Bronchial epithelial cell (primary cell): ENCODE measurements around the gene RNF220. TPM values are rescaled to one million over a fixed set of nuclear protein-coding genes. Genes with fewer than 3 reads are reported as not detected.

ENCODE experiments used
- DNase-seq: peaks from one replicate; pipeline ENCODE4 v3.0.0-alpha.2; 2010; ENCODE audit warnings: low read depth
- FAIRE-seq: peaks from 2 replicates; lab custom pipeline; 2011; peaks lifted over from hg19 to GRCh38; lab: Jason Lieb, UNC
- H3K27me3 ChIP-seq: 2 replicates; pipeline ENCODE4 v1.5.1; 2011; ENCODE audit warnings: low read length; ENCODE audit not compliant: control insufficient read depth, insufficient read depth
- H3K36me3 ChIP-seq: 2 replicates; pipeline ENCODE4 v1.5.1; 2011; ENCODE audit warnings: low read length; ENCODE audit not compliant: control insufficient read depth, insufficient read depth
- H3K4me3 ChIP-seq: 2 replicates; pipeline ENCODE4 v1.5.1; 2011; ENCODE audit warnings: mild to moderate bottlenecking, low read depth, low read length, control low read depth
- total RNA-seq: library from RNA; depleted of rRNA; stranded (reverse); fragments of >200 nt; gene quantifications from 2 replicates; pipeline ENCODE4 v1.2.1, GENCODE V29; 2014
- TF ChIP-seq, protein P1 (sequence below): IDR thresholded peaks from 2 replicates; pipeline ENCODE4 v1.5.1; 2011; ENCODE audit warnings: mild to moderate bottlenecking, moderate library complexity, low read length, control low read depth, inconsistent platforms; ENCODE audit not compliant: insufficient read depth, severe bottlenecking

RNF220 gene
- total RNA-seq, 1 donor from 2014 or later, result 94.5 TPM

DNA sequence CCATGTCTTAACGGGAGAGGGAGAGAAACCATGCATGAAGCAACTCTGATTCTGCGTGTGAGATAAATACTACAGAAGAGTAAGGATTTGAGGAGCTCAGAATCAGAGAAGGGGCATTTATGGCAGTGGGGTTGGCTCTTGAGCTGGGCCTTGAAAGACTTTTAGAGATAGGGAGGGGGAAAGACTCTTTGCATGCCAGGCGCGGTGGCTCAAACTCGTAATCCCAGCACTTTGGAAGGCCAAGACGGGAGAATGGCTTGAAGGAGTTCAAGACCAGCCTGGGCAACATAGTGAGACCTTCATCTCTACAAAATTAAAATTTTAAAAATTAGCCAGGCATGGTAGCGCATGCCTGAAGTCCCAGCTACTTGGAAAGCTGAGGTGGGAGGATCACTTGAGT is 270.1 kb downstream of the RNF220 start:
- TF ChIP-seq, protein P1, sequence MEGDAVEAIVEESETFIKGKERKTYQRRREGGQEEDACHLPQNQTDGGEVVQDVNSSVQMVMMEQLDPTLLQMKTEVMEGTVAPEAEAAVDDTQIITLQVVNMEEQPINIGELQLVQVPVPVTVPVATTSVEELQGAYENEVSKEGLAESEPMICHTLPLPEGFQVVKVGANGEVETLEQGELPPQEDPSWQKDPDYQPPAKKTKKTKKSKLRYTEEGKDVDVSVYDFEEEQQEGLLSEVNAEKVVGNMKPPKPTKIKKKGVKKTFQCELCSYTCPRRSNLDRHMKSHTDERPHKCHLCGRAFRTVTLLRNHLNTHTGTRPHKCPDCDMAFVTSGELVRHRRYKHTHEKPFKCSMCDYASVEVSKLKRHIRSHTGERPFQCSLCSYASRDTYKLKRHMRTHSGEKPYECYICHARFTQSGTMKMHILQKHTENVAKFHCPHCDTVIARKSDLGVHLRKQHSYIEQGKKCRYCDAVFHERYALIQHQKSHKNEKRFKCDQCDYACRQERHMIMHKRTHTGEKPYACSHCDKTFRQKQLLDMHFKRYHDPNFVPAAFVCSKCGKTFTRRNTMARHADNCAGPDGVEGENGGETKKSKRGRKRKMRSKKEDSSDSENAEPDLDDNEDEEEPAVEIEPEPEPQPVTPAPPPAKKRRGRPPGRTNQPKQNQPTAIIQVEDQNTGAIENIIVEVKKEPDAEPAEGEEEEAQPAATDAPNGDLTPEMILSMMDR, result no peak
- H3K27me3 ChIP-seq, result no peaks in the 10 kb centered on the region
- FAIRE-seq, result no peak
- H3K36me3 ChIP-seq, result no peaks in the 10 kb centered on the region
- DNase-seq, result no peak
- no peak overlapping the region for H3K4me3 ChIP-seq

DNA sequence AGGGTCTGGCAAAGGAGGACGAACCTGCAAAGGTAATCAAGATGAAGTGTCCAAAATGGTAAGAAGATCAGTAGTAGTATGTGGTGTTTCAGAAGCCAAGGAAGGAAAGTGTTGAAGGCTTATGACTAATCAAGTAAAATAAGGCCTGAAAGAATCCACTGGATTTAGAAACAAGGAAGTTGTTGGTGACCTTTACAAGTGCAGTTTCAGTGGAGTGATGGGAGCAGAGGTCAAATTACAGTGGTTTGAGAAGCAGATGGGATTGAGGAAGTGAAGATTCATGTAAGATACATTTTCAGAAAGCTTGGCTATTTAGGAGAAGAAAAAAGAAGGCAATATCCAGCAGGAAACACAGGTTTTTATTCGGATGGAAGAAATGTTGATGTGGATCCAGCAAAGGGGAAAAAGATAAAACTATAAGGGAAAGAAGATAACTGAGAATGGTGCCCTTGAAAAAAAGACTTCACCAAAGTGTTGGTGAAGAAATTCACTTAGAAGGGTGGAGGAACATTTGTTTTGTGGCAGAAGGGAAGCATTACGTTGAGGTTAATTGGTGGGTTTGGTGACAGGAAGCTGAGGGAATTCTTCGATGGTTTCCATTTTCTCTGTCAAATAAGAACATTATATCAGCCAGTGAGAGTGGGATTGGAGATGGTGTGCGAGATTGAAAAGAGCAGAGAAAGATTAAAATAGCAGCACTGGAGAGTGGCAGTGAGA is 271.6 kb downstream of the RNF220 start:
- Histone ChIP-seq H3K4me3 (no peak overlapping the region), H3K27me3 (no peaks in the 10 kb centered on the region), H3K36me3 (no peaks in the 10 kb centered on the region)
- DNase-seq (peak; percentile 41), FAIRE-seq (no peak)
- TF ChIP-seq, protein P1, result no peak

DNA sequence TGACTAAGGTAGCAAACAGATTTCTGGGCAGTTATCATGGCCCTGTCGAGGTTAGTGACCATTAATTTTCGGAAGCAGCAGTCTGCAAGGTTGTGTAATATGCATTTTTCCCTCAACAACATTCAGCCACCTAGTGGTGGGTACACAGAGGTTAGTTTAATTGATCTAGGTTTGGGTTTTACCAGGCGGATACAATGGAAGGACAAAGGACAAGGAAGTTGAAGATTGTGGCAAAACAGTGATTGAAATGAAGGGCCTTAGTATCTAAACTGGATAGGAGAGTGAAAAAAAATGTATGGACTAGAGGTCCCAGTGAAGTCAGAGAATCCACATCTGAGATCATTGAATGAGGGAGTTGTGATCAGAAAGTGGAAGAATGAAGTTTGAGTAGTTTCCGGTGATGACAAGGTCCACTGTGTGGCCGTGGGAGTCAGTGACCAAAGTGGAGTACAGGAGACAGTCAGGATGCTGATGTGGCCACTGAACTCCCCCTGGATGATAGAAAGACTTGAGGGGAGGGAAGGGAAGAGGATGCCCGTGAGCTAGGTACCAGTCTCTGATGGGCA is 272.2 kb downstream of the RNF220 start:
- TF ChIP-seq, protein P1, result peak; percentile 45
- DNase-seq (peak; percentile 46), FAIRE-seq (no peak)
- H3K36me3 ChIP-seq, result no peaks in the 10 kb centered on the region
- no peak overlapping the region for H3K4me3 ChIP-seq
- no peaks in the 10 kb centered on the region for H3K27me3 ChIP-seq

DNA sequence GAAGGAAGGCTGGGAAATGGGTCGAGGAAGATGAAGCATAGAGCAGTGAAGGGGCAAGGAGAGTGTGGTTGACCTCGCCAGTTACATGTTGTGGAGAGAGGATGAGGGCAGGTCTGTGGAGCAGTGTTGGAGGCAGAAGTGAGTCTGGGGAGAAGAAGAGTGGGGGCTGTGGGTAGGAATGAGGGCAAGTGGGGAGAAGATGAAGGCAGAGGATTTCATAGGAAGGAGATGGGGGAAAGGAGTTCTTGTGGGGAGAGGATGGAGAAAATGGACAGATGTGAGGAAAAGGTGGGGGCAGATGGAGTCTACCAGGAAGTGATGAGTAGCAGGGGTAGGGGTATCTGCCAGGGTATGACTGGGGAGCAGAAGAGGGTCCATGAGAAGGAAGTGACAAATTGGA is 273.1 kb downstream of the RNF220 start:
- H3K4me3 ChIP-seq, result no peak overlapping the region
- no peaks in the 10 kb centered on the region for H3K27me3 ChIP-seq
- TF ChIP-seq, protein P1, result no peak
- H3K36me3 ChIP-seq, result no peaks in the 10 kb centered on the region
- no peak for DNase-seq
- no peak for FAIRE-seq

DNA sequence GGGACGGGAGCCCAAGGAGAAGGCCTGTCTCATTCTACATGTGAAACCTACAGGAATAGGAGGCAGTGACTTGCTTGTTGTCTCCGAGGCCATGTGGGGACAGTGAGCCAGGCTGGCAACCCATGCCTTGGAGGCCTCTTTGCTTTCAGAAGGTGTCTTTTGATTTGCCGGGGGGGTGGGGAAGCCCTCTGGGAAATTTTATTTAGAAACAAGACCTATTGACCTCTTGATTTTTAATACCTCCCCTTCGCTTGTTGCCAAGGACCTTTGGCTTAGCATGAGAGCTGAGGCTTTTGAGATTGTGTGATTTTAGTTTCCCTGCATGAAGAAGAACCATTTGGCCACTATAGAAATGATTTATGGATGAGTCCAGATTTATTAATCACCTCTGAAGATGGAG is 273.6 kb downstream of the RNF220 start:
- FAIRE-seq (no peak), DNase-seq (no peak)
- TF ChIP-seq, protein P1, result no peak
- no peaks in the 10 kb centered on the region for H3K27me3 ChIP-seq
- no peak overlapping the region for H3K4me3 ChIP-seq
- H3K36me3 ChIP-seq, result no peaks in the 10 kb centered on the region
